GM23248 (cell line): ENCODE results near the gene GALNT7. TPM values are rescaled to one million over a fixed set of nuclear protein-coding genes. Genes with fewer than 3 reads are reported as not detected.
"Not testable (repeated sequence)": the region's sequence is repeated elsewhere in the genome, so short reads cannot be mapped to it uniquely, and the experiment has no call there.

Experiments used
- DNase-seq: peaks from one replicate; pipeline ENCODE4 v3.0.0-alpha.2; 2015
- H2AFZ ChIP-seq: fragments of 200-600 bp; sonication (generic); 2 replicates; pipeline ENCODE4 v1.6.1; 2016; ENCODE audit warnings: antibody characterized with exemption
- H3F3A ChIP-seq: fragments of 200-600 bp; sonication (generic); 2 replicates; pipeline ENCODE4 v1.6.1; 2016; ENCODE audit warnings: mild to moderate bottlenecking, antibody characterized with exemption, mixed run types; ENCODE audit not compliant: insufficient read depth
- H3K27ac ChIP-seq: fragments of 200-600 bp; sonication (generic); 2 replicates; pipeline ENCODE4 v1.5.1; 2016; ENCODE audit warnings: mild to moderate bottlenecking
- H3K27me3 ChIP-seq: fragments of 200-600 bp; sonication (generic); replicated peaks from 2 replicates; pipeline ENCODE4 v1.6.1; 2016; ENCODE audit warnings: mild to moderate bottlenecking; ENCODE audit not compliant: insufficient read depth
- H3K36me3 ChIP-seq: fragments of 200-600 bp; sonication (generic); 2 replicates; pipeline ENCODE4 v1.6.1; 2016; ENCODE audit warnings: low read depth, mild to moderate bottlenecking
- H3K4me1 ChIP-seq: fragments of 200-600 bp; sonication (generic); 2 replicates; pipeline ENCODE4 v1.6.1; 2016; ENCODE audit warnings: mild to moderate bottlenecking; ENCODE audit not compliant: insufficient read depth
- H3K4me2 ChIP-seq: fragments of 200-600 bp; sonication (generic); one replicate; pipeline ENCODE4 v1.6.1; 2016; ENCODE audit warnings: mild to moderate bottlenecking; ENCODE audit not compliant: unreplicated experiment
- H3K4me3 ChIP-seq: fragments of 200-600 bp; sonication (generic); 2 replicates; pipeline ENCODE4 v1.5.1; 2016; ENCODE audit warnings: mild to moderate bottlenecking
- H3K79me2 ChIP-seq: fragments of 200-600 bp; sonication (generic); 2 replicates; pipeline ENCODE4 v1.6.1; 2016; ENCODE audit warnings: mild to moderate bottlenecking; ENCODE audit not compliant: insufficient read depth
- H3K9ac ChIP-seq: fragments of 200-600 bp; sonication (generic); 2 replicates; pipeline ENCODE4 v1.6.1; 2016; ENCODE audit warnings: mild to moderate bottlenecking
- H3K9me2 ChIP-seq: fragments of 200-600 bp; sonication (generic); 2 replicates; pipeline ENCODE4 v1.6.1; 2016; ENCODE audit warnings: mixed run types, mild to moderate bottlenecking, moderate library complexity; ENCODE audit not compliant: insufficient read depth
- H3K9me3 ChIP-seq: fragments of 200-600 bp; sonication (generic); one replicate; pipeline ENCODE4 v1.6.1; 2017; ENCODE audit warnings: low read depth
- H4K20me1 ChIP-seq: fragments of 200-600 bp; sonication (generic); 2 replicates; pipeline ENCODE4 v1.6.0; 2016; ENCODE audit not compliant: insufficient read depth
- EZH2 ChIP-seq: fragments of 200-600 bp; sonication (generic); IDR thresholded peaks from 2 replicates; pipeline ENCODE4 v1.6.1; 2018; ENCODE audit warnings: antibody characterized with exemption, mild to moderate bottlenecking; ENCODE audit not compliant: insufficient read depth, poor library complexity, severe bottlenecking
- EZH2phosphoT487 ChIP-seq: fragments of 200-600 bp; sonication (generic); IDR thresholded peaks from 2 replicates; pipeline ENCODE4 v1.6.1; 2018; ENCODE audit warnings: antibody characterized with exemption, moderate library complexity, mild to moderate bottlenecking, low read depth; ENCODE audit not compliant: insufficient read depth
- WGBS, 2 experiments: methylation state at CpG; one replicate each; pipeline ENCODE4 v1.1.6; 2015 to 2017; ENCODE audit warnings: low lambda C conversion rate in 2 of 2, low coverage in 1 of 2; ENCODE audit errors: missing lambda C conversion rate in 2 of 2; 5-methylcytosine and 5-hydroxymethylcytosine counted together
- in situ Hi-C: fragments of 300-500 bp; cut with MboI; formaldehyde crosslinking; loops from 2 replicates; pipeline ENCODE4 v1.15.0; 2020
- polyA plus RNA-seq: library from polyadenylated mRNA; unstranded; fragments of >200 nt; fragmentation: Nextera tagmentation; extraction: Ambion mirVana; gene quantifications from 2 replicates; pipeline ENCODE4 v1.2.1, GENCODE V29; 2016
- total RNA-seq: library from RNA; depleted of rRNA; stranded (reverse); fragments of >200 nt; shearing (Covaris generic); gene quantifications from 2 replicates; pipeline ENCODE4 v1.2.3, GENCODE V29; 2014; rRNA removed

Gene GALNT7, protein sequence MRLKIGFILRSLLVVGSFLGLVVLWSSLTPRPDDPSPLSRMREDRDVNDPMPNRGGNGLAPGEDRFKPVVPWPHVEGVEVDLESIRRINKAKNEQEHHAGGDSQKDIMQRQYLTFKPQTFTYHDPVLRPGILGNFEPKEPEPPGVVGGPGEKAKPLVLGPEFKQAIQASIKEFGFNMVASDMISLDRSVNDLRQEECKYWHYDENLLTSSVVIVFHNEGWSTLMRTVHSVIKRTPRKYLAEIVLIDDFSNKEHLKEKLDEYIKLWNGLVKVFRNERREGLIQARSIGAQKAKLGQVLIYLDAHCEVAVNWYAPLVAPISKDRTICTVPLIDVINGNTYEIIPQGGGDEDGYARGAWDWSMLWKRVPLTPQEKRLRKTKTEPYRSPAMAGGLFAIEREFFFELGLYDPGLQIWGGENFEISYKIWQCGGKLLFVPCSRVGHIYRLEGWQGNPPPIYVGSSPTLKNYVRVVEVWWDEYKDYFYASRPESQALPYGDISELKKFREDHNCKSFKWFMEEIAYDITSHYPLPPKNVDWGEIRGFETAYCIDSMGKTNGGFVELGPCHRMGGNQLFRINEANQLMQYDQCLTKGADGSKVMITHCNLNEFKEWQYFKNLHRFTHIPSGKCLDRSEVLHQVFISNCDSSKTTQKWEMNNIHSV
- total RNA-seq (8.0 and 13.1 TPM in 2 replicates), polyA plus RNA-seq (5.8 and 7.0 TPM in 2 replicates)

- no peaks in the 10 kb centered on the region for H3F3A ChIP-seq
- H3K27me3 ChIP-seq = no peaks in the 10 kb centered on the region
- peak within 1 kb of the TSS; percentile 70 for H3K9ac ChIP-seq
- TF ChIP-seq EZH2phosphoT487 (no peak), EZH2 (no peak)
- DNase-seq = peak; percentile 61
- no peaks in the 10 kb centered on the region for H3K36me3 ChIP-seq
- H3K9me2 ChIP-seq = no peaks in the 10 kb centered on the region
- peak within 1 kb of the TSS; percentile 97 for H2AFZ ChIP-seq
- no peaks in the 10 kb centered on the region for H3K79me2 ChIP-seq
- WGBS, 2 experiments = 0% methylated on average over 23 to 44 of the region's 64 CpGs
- in situ Hi-C loops = no loop called here
- H3K4me3 ChIP-seq = peak within 1 kb of the TSS; percentile 84
- no peaks in the 10 kb centered on the region for H3K9me3 ChIP-seq
- peak within 1 kb of the TSS; percentile 35 for H3K27ac ChIP-seq
- 0 out of 2 replicates have a peak, but pooled peaks cover 8% of the 10 kb centered on the region for H3K4me1 ChIP-seq
- peak within 1 kb of the TSS; percentile 93 for H3K4me2 ChIP-seq
- no peaks in the 10 kb centered on the region for H4K20me1 ChIP-seq
These were observed at the start of gene GALNT7 for GRCh38 chr4:173168396-173169177. GALNT7 (plus strand) TSS chr4:173168811; CDS start chr4:173168836, 25 bp downstream.

DNA sequence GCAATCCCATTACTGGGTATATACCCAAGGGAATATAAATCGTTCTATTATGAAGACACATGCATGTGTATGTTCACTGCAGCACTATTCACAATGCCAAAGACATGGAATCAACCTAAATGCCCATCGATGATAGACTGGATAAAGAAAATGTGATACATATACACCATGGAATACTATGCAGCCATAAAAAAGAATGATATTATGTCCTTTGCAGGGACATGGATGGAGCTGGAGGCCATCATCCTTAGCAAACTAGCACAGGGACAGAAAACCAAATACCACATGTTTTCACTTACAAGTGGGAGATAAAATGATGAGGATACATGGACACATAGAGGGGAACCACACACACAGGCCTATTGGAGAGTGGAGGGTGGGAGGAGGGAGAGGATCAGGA, 49.8 kb upstream of the GALNT7 start:
- not testable (repeated sequence) for H3K36me3 ChIP-seq

DNA sequence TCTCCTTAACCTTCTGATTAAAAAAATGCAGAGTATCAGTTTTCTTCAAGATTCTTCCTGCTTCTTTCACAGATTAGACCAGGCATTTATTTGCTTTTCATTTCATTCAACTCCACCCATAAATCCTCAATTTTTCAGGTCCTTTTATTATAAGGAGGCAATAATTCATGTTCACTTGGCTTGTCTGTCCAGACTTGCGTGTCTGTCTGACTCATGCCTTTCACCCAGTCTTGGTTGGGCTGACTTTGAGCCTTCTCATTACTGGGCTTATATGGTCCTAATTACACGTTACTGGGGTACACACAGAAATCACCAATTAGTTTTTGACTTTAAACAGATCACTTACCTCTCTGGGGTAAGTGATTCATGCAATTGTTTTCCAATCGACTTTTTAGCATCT, 48.8 kb upstream of the GALNT7 start:
- H3K9me3 ChIP-seq = no peaks in the 10 kb centered on the region
- no peaks in the 10 kb centered on the region for H3F3A ChIP-seq
- no peak overlapping the region for H3K27ac ChIP-seq
- in situ Hi-C loops = no loop called here
- H3K4me2 ChIP-seq = no peak overlapping the region
- no peaks in the 10 kb centered on the region; the same call in 1 of the 2 replicates for H3K27me3 ChIP-seq
- 26 to 31% methylated on average over 3 of the region's 3 CpGs for WGBS, 2 experiments
- no peak overlapping the region for H2AFZ ChIP-seq
- TF ChIP-seq EZH2phosphoT487 (no peak), EZH2 (no peak)
- no peak for DNase-seq
- peaks cover 7% of the 10 kb centered on the region; the same call in 1 of the 2 replicates for H3K4me1 ChIP-seq
- no peaks in the 10 kb centered on the region for H3K79me2 ChIP-seq
- 0 out of 2 replicates have a peak, but pooled peaks cover 3% of the 10 kb centered on the region for H3K9me2 ChIP-seq
- H3K9ac ChIP-seq = no peak overlapping the region
- no peaks in the 10 kb centered on the region for H3K36me3 ChIP-seq
- no peak overlapping the region for H3K4me3 ChIP-seq
- H4K20me1 ChIP-seq = no peaks in the 10 kb centered on the region

More for the DNA sequence above, 49.8 kb upstream of the GALNT7 start:
- H3K9me3 ChIP-seq, in situ Hi-C loops, DNase-seq, H3K4me2 ChIP-seq, H3K27me3 ChIP-seq, H3K9ac ChIP-seq, H2AFZ ChIP-seq, H3K9me2 ChIP-seq, H3K27ac ChIP-seq, H3K4me1 ChIP-seq, H4K20me1 ChIP-seq, H3K4me3 ChIP-seq, H3K79me2 ChIP-seq, H3F3A ChIP-seq: not testable (repeated sequence)
- 41 to 43% methylated on average over 2 of the region's 2 CpGs for WGBS, 2 experiments

- Histone ChIP-seq H3K4me1 (peaks cover 7% of the 10 kb centered on the region; the same call in 1 of the 2 replicates), H4K20me1 (no peaks in the 10 kb centered on the region), H3K4me2 (no peak overlapping the region), H3K9me3 (no peaks in the 10 kb centered on the region), H3K79me2 (no peaks in the 10 kb centered on the region), H3K36me3 (no peaks in the 10 kb centered on the region), H2AFZ (no peak overlapping the region; the same call in 1 of the 2 replicates), H3K27me3 (no peaks in the 10 kb centered on the region; the same call in 1 of the 2 replicates), H3K9ac (no peak overlapping the region), H3K9me2 (0 out of 2 replicates have a peak, but pooled peaks cover 3% of the 10 kb centered on the region), H3K4me3 (no peak overlapping the region), H3F3A (no peaks in the 10 kb centered on the region), H3K27ac (no peak overlapping the region)
- DNase-seq = peak; percentile 20
- WGBS, 2 experiments = 41 to 44% methylated on average over 3 of the region's 3 CpGs
- TF ChIP-seq EZH2 = no peak
- no peak for TF ChIP-seq EZH2phosphoT487
- in situ Hi-C loops = no loop called here
These were observed 47.5 kb upstream of the GALNT7 start for GRCh38 chr4:173121076-173121561.
